ENCODE results near the gene SLC51B. TPM values are rescaled to one million over a fixed set of nuclear protein-coding genes. Genes with fewer than 3 reads are reported as not detected.
A peak's percentile ranks its signal among the peaks of the same experiment; 100 is the strongest.

The SLC51B gene
- total RNA-seq, 2 experiments from 2014 or later: not detected

GRCh38 chr15:65083262-65083701 is 38.1 kb downstream of the SLC51B start:
- Mint-ChIP-seq H3K9me3 (no peaks in the 10 kb centered on the region), H3K4me3 (no peak overlapping the region), H3K27me3 (peaks cover 36% of the 10 kb centered on the region), H3K36me3 (ENCODE audit: low read depth) (no peaks in the 10 kb centered on the region), H3K27ac (no peak overlapping the region), H3K4me1 (peaks cover 11% of the 10 kb centered on the region)
- DNase-seq: no peak
- ChIA-PET POLR2A (no interaction called here), CTCF (interaction anchor here (0.5 to 2.1 kb wide), 2 partner anchors 18 to 1146 kb away, joined by 3 to 6 read pairs; no protein-coding TSS in a partner anchor)

- CTCF ChIA-PET: interaction anchor here (0.6 to 2.1 kb wide), 4 partner anchors 17 to 715 kb away, joined by 3 to 6 read pairs (median 4); no protein-coding TSS in a partner anchor
- H3K27ac Mint-ChIP-seq: no peak overlapping the region
- POLR2A ChIA-PET: no interaction called here
- no peak overlapping the region for H3K4me3 Mint-ChIP-seq
- no peak for DNase-seq
- no peaks in the 10 kb centered on the region for H3K36me3 Mint-ChIP-seq (ENCODE audit: low read depth)
- H3K9me3 Mint-ChIP-seq: no peaks in the 10 kb centered on the region
- H3K27me3 Mint-ChIP-seq: peaks cover 28% of the 10 kb centered on the region
- peaks cover 11% of the 10 kb centered on the region for H3K4me1 Mint-ChIP-seq
Measured at GRCh38 chr15:65084500-65085206, 39.5 kb downstream of the SLC51B start.

GRCh38 chr15:65085207-65085753 is 40.1 kb downstream of the SLC51B start:
- Mint-ChIP-seq H3K27ac (no peak overlapping the region), H3K27me3 (peaks cover 28% of the 10 kb centered on the region), H3K4me1 (peaks cover 11% of the 10 kb centered on the region), H3K4me3 (no peak overlapping the region), H3K9me3 (no peaks in the 10 kb centered on the region), H3K36me3 (ENCODE audit: low read depth) (no peaks in the 10 kb centered on the region)
- CTCF ChIA-PET: interaction anchor here (1.1 kb wide), 1 partner anchor 23 kb away, joined by 3 read pairs; no protein-coding TSS in a partner anchor
- POLR2A ChIA-PET: no interaction called here
- no peak for DNase-seq

GRCh38 chr15:65085990-65086679 is 40.9 kb downstream of the SLC51B start:
- no peaks in the 10 kb centered on the region for H3K9me3 Mint-ChIP-seq
- H3K4me1 Mint-ChIP-seq: peaks cover 11% of the 10 kb centered on the region
- H3K4me3 Mint-ChIP-seq: no peak overlapping the region
- no peaks in the 10 kb centered on the region for H3K36me3 Mint-ChIP-seq (ENCODE audit: low read depth)
- POLR2A ChIA-PET: no interaction called here
- CTCF ChIA-PET: interaction anchor here (0.6 to 1.9 kb wide), 3 partner anchors 15 to 333 kb away, joined by 4 to 6 read pairs (median 4); no protein-coding TSS in a partner anchor
- H3K27ac Mint-ChIP-seq: no peak overlapping the region
- H3K27me3 Mint-ChIP-seq: peaks cover 23% of the 10 kb centered on the region
- peak; percentile 16 for DNase-seq

GRCh38 chr15:65086680-65087111 is 41.5 kb downstream of the SLC51B start:
- no peak overlapping the region for H3K4me3 Mint-ChIP-seq
- no peaks in the 10 kb centered on the region for H3K36me3 Mint-ChIP-seq (ENCODE audit: low read depth)
- H3K27ac Mint-ChIP-seq: no peak overlapping the region
- no peak for DNase-seq
- no peaks in the 10 kb centered on the region for H3K9me3 Mint-ChIP-seq
- peaks cover 18% of the 10 kb centered on the region for H3K27me3 Mint-ChIP-seq
- peaks cover 11% of the 10 kb centered on the region for H3K4me1 Mint-ChIP-seq
- CTCF ChIA-PET: interaction anchor here (0.6 to 1.9 kb wide), 4 partner anchors 9 to 333 kb away, joined by 3 to 6 read pairs (median 4); no protein-coding TSS in a partner anchor
- POLR2A ChIA-PET: no interaction called here

- CTCF ChIA-PET: interaction anchor here (0.8 to 1.9 kb wide), 4 partner anchors 9 to 25 kb away, joined by 3 to 6 read pairs (median 4); no protein-coding TSS in a partner anchor
- no peak overlapping the region for H3K4me3 Mint-ChIP-seq
- no peak for DNase-seq
- peaks cover 6% of the 10 kb centered on the region for H3K4me1 Mint-ChIP-seq
- no peaks in the 10 kb centered on the region for H3K36me3 Mint-ChIP-seq (ENCODE audit: low read depth)
- H3K27me3 Mint-ChIP-seq: peaks cover 14% of the 10 kb centered on the region
- no peak overlapping the region for H3K27ac Mint-ChIP-seq
- POLR2A ChIA-PET: no interaction called here
- no peaks in the 10 kb centered on the region for H3K9me3 Mint-ChIP-seq
Measured at GRCh38 chr15:65087411-65087810, 42.2 kb downstream of the SLC51B start.

GRCh38 chr15:65087873-65088642 is 42.9 kb downstream of the SLC51B start:
- POLR2A ChIA-PET: no interaction called here
- DNase-seq: no peak
- CTCF ChIA-PET: interaction anchor here (0.8 to 1.9 kb wide), 4 partner anchors 10 to 25 kb away, joined by 3 to 6 read pairs (median 4); no protein-coding TSS in a partner anchor
- Mint-ChIP-seq H3K9me3 (no peaks in the 10 kb centered on the region), H3K4me3 (no peak overlapping the region), H3K4me1 (no peaks in the 10 kb centered on the region), H3K27me3 (peaks cover 7% of the 10 kb centered on the region), H3K27ac (no peak overlapping the region), H3K36me3 (ENCODE audit: low read depth) (no peaks in the 10 kb centered on the region)

- Mint-ChIP-seq H3K27ac (no peak overlapping the region), H3K27me3 (peaks cover 7% of the 10 kb centered on the region)
Measured at GRCh38 chr15:65088643-65089021, 43.4 kb downstream of the SLC51B start.

GRCh38 chr15:65089206-65089824 is 44.1 kb downstream of the SLC51B start:
- POLR2A ChIA-PET: interaction anchor here (0.6 kb wide), 1 partner anchor 1374 kb away, joined by 3 read pairs; no protein-coding TSS in a partner anchor
- no peaks in the 10 kb centered on the region for H3K9me3 Mint-ChIP-seq
- H3K27me3 Mint-ChIP-seq: peaks cover 3% of the 10 kb centered on the region
- no peaks in the 10 kb centered on the region for H3K36me3 Mint-ChIP-seq (ENCODE audit: low read depth)
- CTCF ChIA-PET: interaction anchor here (0.7 kb wide), 1 partner anchor 210 kb away, joined by 3 read pairs; no protein-coding TSS in a partner anchor
- no peak for DNase-seq
- H3K27ac Mint-ChIP-seq: no peak overlapping the region
- no peak overlapping the region for H3K4me3 Mint-ChIP-seq
- H3K4me1 Mint-ChIP-seq: no peaks in the 10 kb centered on the region

More at GRCh38 chr15:65088643-65089021, 43.4 kb downstream of the SLC51B start:
- DNase-seq: no peak
- no peaks in the 10 kb centered on the region for H3K9me3 Mint-ChIP-seq
- no peaks in the 10 kb centered on the region for H3K36me3 Mint-ChIP-seq (ENCODE audit: low read depth)
- H3K4me1 Mint-ChIP-seq: no peaks in the 10 kb centered on the region
- ChIA-PET POLR2A (interaction anchor here (0.6 kb wide), 1 partner anchor 1375 kb away, joined by 3 read pairs; no protein-coding TSS in a partner anchor), CTCF (no interaction called here)
- no peak overlapping the region for H3K4me3 Mint-ChIP-seq

GRCh38 chr15:65091946-65092770 is 47.0 kb downstream of the SLC51B start:
- Mint-ChIP-seq H3K36me3 (ENCODE audit: low read depth) (no peaks in the 10 kb centered on the region), H3K4me3 (no peak overlapping the region), H3K27ac (no peak overlapping the region), H3K4me1 (no peaks in the 10 kb centered on the region), H3K9me3 (no peaks in the 10 kb centered on the region), H3K27me3 (no peaks in the 10 kb centered on the region)
- ChIA-PET POLR2A (no interaction called here), CTCF (interaction anchor here (1.0 to 1.4 kb wide), 2 partner anchors 14 kb away, joined by 3 read pairs; no protein-coding TSS in a partner anchor)
- DNase-seq: no peak
